Adrenal gland (tissue), 12 donors: Measurements from ENCODE around the gene NR2F2. TPM values are rescaled to one million over a fixed set of nuclear protein-coding genes. Genes with fewer than 3 reads are reported as not detected.

Source experiments
- DNase-seq, 7 donors: peaks; one replicate each; pipeline ENCODE4 v3.0.0-alpha.2; 2019 to 2020
- H3K27ac ChIP-seq, 5 donors: fragments of 200-600 bp; sonication (generic) in 4 of 5; 1 replicate in 3 of 5; 2 replicates in 2 of 5; pipeline versions ENCODE4 v1.5.1 to v1.8.0; 2016 to 2020; ENCODE audit warnings: mild to moderate bottlenecking in 1 of 5
- H3K27me3 ChIP-seq: fragments of 200-600 bp; 2 replicates; pipeline ENCODE4 v1.8.0; 2021
- H3K36me3 ChIP-seq, 2 donors: fragments of 200-600 bp; replicated peaks in 1 of 2; 1 replicate in 1 of 2; 2 replicates in 1 of 2; pipeline versions ENCODE4 v1.5.1 to v1.8.0; 2018 to 2022
- H3K4me1 ChIP-seq, 2 donors: fragments of 200-600 bp; replicated peaks in 1 of 2; 1 replicate in 1 of 2; 2 replicates in 1 of 2; pipeline versions ENCODE4 v1.5.1 to v1.8.0; 2018 to 2021
- H3K4me3 ChIP-seq, 4 donors: fragments of 200-600 bp; sonication (generic) in 3 of 4; one replicate each; pipeline ENCODE4 v1.5.1; 2016 to 2018
- H3K9me3 ChIP-seq, 3 donors: fragments of 200-600 bp; sonication (generic) in 1 of 3; replicated peaks in 1 of 3; 1 replicate in 2 of 3; 2 replicates in 1 of 3; pipeline versions ENCODE4 v1.5.1 to v1.8.0; 2016 to 2021
- POLR2A ChIP-seq, 2 donors: fragments of 450-650 bp; IDR thresholded peaks; one replicate each; pipeline ENCODE4 v1.6.1; 2017; ENCODE audit warnings: antibody characterized with exemption in 2 of 2, mild to moderate bottlenecking in 2 of 2, moderate library complexity in 1 of 2
- WGBS, 4 donors: extraction: QIAGEN DNeasy Blood & Tissue Kit in 2 of 4; methylation state at CpG; one replicate each; pipeline versions ENCODE4 v1.1.5 to v1.1.7; 2013 to 2017; 5-methylcytosine and 5-hydroxymethylcytosine counted together
- intact Hi-C, 2 donors: fragments of 100-400 bp; cut with DNase I; formaldehyde crosslinking; loops; one replicate each; pipeline versions ENCODE4 v1.14.1 to v1.15.0; 2022 to 2023
- polyA plus RNA-seq, 3 donors: library from polyadenylated mRNA; stranded (reverse); fragments of 200-250 nt in 2 of 3; fragments of 350-450 nt in 1 of 3; fragmentation: Illumina TruSeq in 1 of 3; extraction: RNeasy Lipid Tissue Mini Kit (QIAGEN cat#74804) in 1 of 3; gene quantifications; one replicate each; pipeline ENCODE4 v1.2.3, GENCODE V29; 2013 to 2014
- total RNA-seq, 9 donors: library from RNA; depleted of rRNA in 4 of 9; stranded (reverse); fragments of >200 nt in 4 of 9; fragments of 120-200 nt in 1 of 9; fragmentation: NEBNext Ultra II Directional in 1 of 9; extraction: Animal tissue kit (Norgen Biotek cat#: 25700) in 1 of 9; gene quantifications; one replicate each; pipeline versions ENCODE4 v1.1.0 to v1.2.4, GENCODE V29; 2013 to 2023
- TF ChIP-seq, protein P1 (sequence below), 6 experiments: fragments of 450-650 bp in 4 of 6; fragments of 200-600 bp in 2 of 6; sonication (generic) in 1 of 6; IDR thresholded peaks; 1 replicate in 5 of 6; 2 replicates in 1 of 6; pipeline versions ENCODE4 v1.5.1 to v1.8.0; 2016 to 2021; ENCODE audit warnings: antibody characterized with exemption in 6 of 6, mild to moderate bottlenecking in 2 of 6, moderate library complexity in 1 of 6
- donor health status: healthy with polysubstance abuse.
- donor health status: Bipolar disorder and iron deficiency.
- donor health status: DM: yes; HTN: yes; CAD: no.
- donor health status: DM: no; HTN: no; CAD: no.
- donor health status: DM: no; HTN: no; CAD: no.
- donor health status: DM: yes; HTN: yes; CAD: no.

The NR2F2 gene
- total and polyA plus RNA-seq, 12 donors: 13.9 to 113 (median 47.1) TPM

DNA sequence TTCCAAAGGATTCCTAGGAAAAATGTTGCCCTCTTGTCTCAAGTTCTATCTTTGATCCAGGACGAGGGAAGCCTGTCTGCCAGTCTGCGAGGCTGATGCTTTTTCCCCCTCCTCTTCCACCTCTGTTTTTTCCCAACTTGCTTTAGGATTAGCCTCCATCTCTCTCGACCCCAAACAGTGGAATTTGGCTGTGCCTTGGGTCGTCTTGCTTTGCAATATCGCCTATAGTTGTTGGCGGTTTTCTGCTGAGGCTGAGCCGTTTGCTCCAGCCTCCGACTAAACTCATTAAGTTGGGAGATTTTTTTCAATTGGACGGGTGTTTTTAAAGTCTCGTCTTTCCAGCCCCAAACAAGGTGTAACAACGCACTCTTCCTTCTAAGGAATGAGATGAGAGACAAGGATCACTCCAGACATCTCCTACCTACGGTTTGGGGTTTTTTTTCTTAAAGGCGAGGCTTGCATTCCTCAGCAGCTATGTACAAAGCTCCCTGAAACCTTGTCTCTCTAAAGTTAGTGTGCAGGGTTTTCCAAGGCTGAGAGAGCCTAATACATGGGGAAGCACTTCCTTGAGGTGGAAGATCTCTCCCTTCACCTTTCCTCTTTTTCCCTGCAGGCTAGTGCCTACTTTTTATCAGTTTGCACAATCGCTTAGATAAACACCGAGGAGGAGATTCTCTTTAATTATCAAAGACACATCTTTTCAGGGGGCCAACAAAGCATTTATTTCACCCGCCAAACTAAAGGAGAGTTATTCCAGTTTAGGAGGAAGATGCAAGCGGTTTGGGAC lies 4.8 kb upstream of the NR2F2 start:
- Histone ChIP-seq H3K4me3 (peak overlapping the region in 3 of 4 donors; percentile 54 to 82 (median 80)), H3K4me1 (no peaks in the 10 kb centered on the region), H3K27me3 (peaks cover 4% of the 10 kb centered on the region), H3K36me3 (no peaks in the 10 kb centered on the region), H3K9me3 (no peaks in the 10 kb centered on the region), H3K27ac (peak overlapping the region; percentile 33 to 89 (median 78))
- no peak for DNase-seq
- TF ChIP-seq, protein P1, sequence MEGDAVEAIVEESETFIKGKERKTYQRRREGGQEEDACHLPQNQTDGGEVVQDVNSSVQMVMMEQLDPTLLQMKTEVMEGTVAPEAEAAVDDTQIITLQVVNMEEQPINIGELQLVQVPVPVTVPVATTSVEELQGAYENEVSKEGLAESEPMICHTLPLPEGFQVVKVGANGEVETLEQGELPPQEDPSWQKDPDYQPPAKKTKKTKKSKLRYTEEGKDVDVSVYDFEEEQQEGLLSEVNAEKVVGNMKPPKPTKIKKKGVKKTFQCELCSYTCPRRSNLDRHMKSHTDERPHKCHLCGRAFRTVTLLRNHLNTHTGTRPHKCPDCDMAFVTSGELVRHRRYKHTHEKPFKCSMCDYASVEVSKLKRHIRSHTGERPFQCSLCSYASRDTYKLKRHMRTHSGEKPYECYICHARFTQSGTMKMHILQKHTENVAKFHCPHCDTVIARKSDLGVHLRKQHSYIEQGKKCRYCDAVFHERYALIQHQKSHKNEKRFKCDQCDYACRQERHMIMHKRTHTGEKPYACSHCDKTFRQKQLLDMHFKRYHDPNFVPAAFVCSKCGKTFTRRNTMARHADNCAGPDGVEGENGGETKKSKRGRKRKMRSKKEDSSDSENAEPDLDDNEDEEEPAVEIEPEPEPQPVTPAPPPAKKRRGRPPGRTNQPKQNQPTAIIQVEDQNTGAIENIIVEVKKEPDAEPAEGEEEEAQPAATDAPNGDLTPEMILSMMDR (IDR thresholded peaks at IDR 0.05): no peak
- peak in 1 of 2 donors; percentile 4 for TF ChIP-seq POLR2A (IDR thresholded peaks at IDR 0.05)
- 23 to 35% (median 29%) methylated on average over 17 of the region's 17 CpGs for WGBS, 4 donors
- intact Hi-C loops: loop anchor here in 1 of 2 donors (10.0 kb wide), 1 partner anchor 909 kb away; no protein-coding TSS in a partner anchor

DNA sequence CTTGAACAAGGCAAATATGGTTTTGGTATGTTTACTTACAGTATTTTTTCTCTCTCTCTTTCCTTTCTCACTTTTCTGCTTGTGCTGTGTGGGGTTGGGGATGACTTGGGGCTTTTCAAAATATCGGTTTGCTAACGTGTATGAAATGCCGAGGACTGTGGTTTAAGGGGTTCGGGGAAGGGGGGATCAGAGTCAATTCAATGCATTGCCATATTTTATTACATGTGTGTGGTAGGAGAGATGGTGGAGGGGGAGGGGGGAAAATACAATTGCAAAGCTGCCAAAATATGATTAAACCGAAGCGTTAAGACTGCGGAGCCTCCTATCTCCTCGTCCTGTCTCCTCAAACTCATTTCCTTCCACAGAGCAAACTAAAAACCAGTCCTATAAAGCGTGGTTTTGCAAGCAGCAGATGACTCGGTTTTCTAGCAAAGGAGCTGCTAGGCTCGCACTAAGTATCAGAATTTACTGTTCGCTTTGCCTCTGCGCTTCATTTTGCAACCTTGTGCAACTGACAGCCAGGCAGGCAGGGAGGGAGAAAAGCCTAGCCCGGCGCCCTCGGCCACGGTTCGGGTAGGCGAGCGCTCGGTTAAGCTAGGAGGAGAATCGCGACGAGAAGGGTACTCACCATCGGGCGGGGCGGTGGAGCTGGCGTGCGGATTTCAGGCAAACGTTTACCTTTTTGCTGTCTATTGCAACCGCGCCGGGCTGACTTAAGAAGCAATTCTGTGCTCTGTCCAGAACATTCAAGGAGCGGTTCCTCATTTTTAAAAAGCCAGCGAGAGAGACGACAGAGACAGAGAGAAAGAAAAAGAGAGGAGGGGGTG lies 4.0 kb upstream of the NR2F2 start:
- peak in 6 of 7 donors; percentile 48 to 65 (median 60) for DNase-seq
- 1 to 3% (median 2%) methylated on average over 34 to 36 of the region's 36 CpGs for WGBS, 4 donors
- intact Hi-C loops: loop anchor here in 1 of 2 donors (10.0 kb wide), 1 partner anchor 908 kb away; no protein-coding TSS in a partner anchor

DNA sequence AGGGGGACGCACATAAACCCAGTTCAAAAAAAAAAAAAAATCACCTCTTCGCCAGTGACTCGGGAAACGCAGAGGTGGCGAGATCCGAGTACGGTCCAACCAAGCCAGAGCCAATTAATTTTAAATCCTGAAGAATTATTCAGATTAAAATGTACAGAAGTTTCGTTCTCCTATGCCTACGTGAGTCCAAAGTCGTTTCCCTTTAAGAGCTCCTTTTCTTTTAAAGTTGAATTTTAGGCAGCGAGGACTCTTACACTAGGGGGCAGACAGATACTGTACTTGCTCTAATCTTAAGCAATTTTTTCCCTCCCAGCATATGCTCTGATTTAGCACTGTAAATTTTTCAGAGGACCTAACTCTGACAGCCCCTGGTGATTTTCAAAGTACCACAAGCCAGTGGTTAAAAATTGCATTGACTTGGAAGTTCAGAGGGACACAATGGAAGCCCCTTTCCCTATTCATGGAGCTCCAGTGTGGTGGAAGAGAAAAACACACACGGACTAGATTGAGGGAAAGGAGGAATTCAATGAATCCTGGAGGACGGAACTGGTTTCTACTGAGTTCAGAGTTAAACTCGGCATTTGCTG lies 3.3 kb upstream of the NR2F2 start:
- DNase-seq: peak in 5 of 7 donors; percentile 26 to 56 (median 43)
- H3K36me3 ChIP-seq: no peaks in the 10 kb centered on the region
- WGBS, 4 donors: 2 to 6% (median 4%) methylated on average over 14 of the region's 14 CpGs
- intact Hi-C loops: loop anchor here in 1 of 2 donors (10.0 kb wide), 1 partner anchor 908 kb away; no protein-coding TSS in a partner anchor
- peak overlapping the region; percentile 33 to 89 (median 78) for H3K27ac ChIP-seq
- H3K9me3 ChIP-seq: no peaks in the 10 kb centered on the region
- TF ChIP-seq POLR2A (IDR thresholded peaks at IDR 0.05): peak; percentile 18 to 31
- TF ChIP-seq, protein P1 (IDR thresholded peaks at IDR 0.05): peak; percentile 67 to 86 (median 82)
- peaks cover 4% of the 10 kb centered on the region for H3K27me3 ChIP-seq
- no peaks in the 10 kb centered on the region for H3K4me1 ChIP-seq
- peak overlapping the region in 3 of 4 donors; percentile 54 to 82 (median 80) for H3K4me3 ChIP-seq

More for the DNA sequence above, 4.0 kb upstream of the NR2F2 start:
- Histone ChIP-seq H3K9me3 (no peaks in the 10 kb centered on the region), H3K27ac (peak overlapping the region; percentile 33 to 89 (median 78)), H3K4me1 (no peaks in the 10 kb centered on the region), H3K4me3 (peak overlapping the region in 3 of 4 donors; percentile 54 to 82 (median 80)), H3K27me3 (peaks cover 4% of the 10 kb centered on the region), H3K36me3 (no peaks in the 10 kb centered on the region)
- TF ChIP-seq, protein P1 (IDR thresholded peaks at IDR 0.05): no peak
- TF ChIP-seq POLR2A (IDR thresholded peaks at IDR 0.05): peak in 1 of 2 donors; percentile 23
